A549 treated with dexamethasone at 1 μM for 4 hours (cell line): Measurements from ENCODE around the gene FKBP5. TPM values are rescaled to one million over a fixed set of nuclear protein-coding genes. Genes with fewer than 3 reads are reported as not detected.

Experiments
- total RNA-seq: library from RNA; stranded (reverse); fragments of 200-300 nt; extraction: Qiagen RNA extraction; gene quantifications from 5 replicates; pipeline ENCODE4 v1.2.3, GENCODE V29; 2022

The FKBP5 gene
- total RNA-seq, result 126 to 163 TPM (median 156 TPM) in 5 replicates

DNA sequence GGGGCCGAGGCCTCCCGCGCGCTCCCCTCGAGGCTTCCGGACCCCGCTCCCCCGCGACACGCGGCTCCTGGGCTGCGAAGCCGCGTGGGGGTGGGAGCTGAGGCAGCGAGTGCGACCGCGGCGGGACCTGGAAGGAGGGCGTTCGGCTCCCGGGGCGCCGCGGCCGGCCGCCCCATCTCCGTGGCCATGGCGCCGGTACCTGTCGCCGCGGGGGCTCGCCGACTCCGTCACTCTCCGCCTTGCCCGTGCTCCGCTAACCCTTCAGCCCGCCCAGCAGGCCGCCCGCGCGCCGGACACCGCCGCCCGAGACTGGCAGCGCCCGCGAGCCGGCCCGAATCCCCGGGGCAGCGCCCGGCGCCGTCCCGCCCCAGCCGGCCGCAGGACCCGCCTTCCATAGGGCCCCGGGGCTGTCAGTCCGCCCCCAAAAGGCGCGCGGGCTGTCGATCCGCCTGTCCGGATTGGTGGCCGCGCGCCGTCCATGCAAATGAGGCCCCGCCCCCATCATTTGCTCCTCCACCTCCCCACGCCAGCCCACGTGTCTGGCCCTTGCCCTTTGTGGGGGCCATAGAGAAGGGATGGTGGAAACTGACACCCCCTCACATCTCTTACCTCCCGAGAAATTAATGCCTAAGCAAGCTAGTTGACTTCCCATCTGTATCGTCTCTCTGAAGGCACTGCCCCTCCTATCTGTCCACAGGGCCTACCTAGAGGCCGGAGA is at the start of gene FKBP5:
Gene FKBP5 (minus strand): TSS at position 311 of the 718 bp plus-strand sequence. CDS start 46,091 bp downstream, outside the sequence.

DNA sequence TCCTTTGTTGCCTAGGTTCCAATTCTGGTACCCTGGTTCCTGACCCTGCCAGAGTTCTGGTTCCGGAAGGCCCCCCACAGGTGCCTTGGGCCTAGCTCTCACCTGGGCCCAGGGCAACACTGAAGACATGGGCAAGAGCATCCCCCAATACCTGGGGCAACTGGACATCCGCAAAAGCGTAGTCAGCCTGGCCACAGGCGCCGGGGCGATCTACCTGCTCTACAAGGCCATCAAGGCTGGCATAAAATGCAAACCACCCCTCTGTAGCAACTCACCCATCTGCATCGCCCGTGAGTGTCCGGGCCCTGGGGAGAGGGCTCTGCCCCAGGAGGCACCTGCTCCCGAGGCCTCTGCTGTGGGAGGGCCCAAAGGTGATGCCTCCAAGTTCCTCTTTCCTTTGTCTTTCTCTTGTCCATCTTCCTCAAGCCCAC is 48.3 kb upstream of the FKBP5 start, which contains the start of gene ARMC12:
Gene ARMC12 (plus strand): TSS at position 51 of the 431 bp plus-strand sequence. CDS start 77 bp downstream, at position 128.

Other genes starting within 250 kb of the FKBP5 start
- 3.1 to 4.1 TPM (median 3.4 TPM) in 5 replicates for gene FANCE, start 236.6 kb downstream of the FKBP5 start, total RNA-seq
- 1,353 to 1,488 TPM (median 1,401 TPM) in 5 replicates for gene RPL10A, start 220.5 kb downstream of the FKBP5 start, total RNA-seq
- 5.9 to 8.0 TPM (median 7.2 TPM) in 5 replicates for gene TEAD3, start 191.8 kb downstream of the FKBP5 start, total RNA-seq
- not detected in 5 replicates for gene TULP1, start 176.0 kb downstream of the FKBP5 start, total RNA-seq
- 0.23 to 1.1 TPM (median 0.74 TPM) in 5 replicates for gene ARMC12, start 48.1 kb upstream of the FKBP5 start, total RNA-seq
- gene CLPSL2, start 87.7 kb upstream of the FKBP5 start, total RNA-seq, result 0.61 to 1.1 TPM (median 0.94 TPM) in 5 replicates
- not detected in 5 replicates for gene CLPSL1, start 92.1 kb upstream of the FKBP5 start, total RNA-seq
- gene CLPS, start 108.4 kb upstream of the FKBP5 start, total RNA-seq, result not detected in 5 replicates
- gene LHFPL5, start 116.4 kb upstream of the FKBP5 start, total RNA-seq, result 0.08 to 0.17 TPM (median 0.16 TPM) in 3 of 5 replicates, not detected in the others
- gene SRPK1, start 232.2 kb upstream of the FKBP5 start, total RNA-seq, result 30.5 to 40.8 TPM (median 36.1 TPM) in 5 replicates